CD4-positive, alpha-beta T cell treated with Interleukin-4 for 4 hours (primary cell): ENCODE measurements around the gene LRCH1.

Source experiments
- DNase-seq: peaks from one replicate; pipeline ENCODE4 v3.0.0-alpha.2; 2020

Gene LRCH1

DNA sequence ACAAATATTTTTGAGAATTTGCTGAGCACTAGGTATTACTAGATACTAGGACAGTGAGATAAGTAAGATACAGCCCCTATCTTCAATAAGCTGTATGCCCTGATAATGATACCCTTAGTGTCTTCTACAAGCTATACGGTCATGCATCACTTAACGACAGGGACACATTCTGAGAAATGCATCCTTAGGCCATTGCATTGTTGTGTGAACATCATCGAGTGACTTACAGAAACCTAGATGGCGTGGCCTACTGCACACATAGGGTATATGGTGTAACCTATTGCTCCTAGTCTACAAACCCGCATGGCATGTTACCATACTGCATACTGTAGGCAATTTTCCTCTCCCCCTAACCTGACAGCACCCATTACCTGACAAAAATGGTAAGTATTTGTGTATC is 64.9 kb downstream of the LRCH1 start:
- DNase-seq, result no peak

DNA sequence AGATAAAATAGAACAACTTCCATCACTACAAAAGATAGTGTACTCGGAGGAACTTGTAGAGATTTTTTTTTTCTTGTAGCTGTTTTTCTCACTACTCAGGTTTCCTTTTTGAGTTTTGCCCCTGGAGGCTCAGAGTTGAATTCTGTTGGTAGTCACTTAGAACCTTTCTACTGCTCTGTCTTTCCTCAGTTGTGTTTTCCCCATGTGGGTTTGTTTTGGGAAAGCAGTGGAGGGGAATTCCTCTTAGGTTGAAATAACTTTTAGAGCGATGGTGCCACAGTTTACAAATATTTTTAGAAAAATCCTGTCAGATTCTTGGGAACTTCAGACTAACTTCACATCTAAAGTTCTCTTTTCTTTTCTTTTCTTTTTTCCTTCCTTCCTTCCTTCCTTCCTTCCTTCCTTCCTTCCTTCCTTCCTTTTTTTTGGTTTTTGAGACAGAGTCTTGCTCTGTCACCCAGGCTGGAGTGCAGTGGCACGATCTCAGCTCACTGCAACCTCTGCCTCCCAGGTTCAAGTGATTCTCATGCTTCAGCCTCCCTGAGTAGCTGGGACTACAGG is 65.8 kb downstream of the LRCH1 start:
- DNase-seq, result no peak

DNA sequence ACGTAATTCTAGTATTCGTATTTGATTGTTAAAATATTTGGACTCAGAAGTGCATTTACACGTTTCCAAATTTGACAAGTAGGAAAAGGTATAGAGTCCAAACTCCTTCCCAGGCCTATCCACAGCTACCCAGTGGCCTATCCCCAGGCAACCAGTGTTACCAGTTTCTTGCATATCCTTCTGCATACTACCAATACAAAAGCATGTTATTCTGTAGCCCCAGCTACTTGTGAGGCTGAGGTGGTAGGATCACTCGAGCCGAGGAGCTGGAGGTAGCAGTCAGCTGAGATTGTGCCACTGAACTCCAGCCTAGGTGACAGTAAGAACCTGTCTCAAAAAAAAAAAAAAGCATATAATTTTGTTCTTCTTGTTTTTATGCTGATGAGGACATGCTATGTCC is 67.1 kb downstream of the LRCH1 start:
- DNase-seq, result no peak

DNA sequence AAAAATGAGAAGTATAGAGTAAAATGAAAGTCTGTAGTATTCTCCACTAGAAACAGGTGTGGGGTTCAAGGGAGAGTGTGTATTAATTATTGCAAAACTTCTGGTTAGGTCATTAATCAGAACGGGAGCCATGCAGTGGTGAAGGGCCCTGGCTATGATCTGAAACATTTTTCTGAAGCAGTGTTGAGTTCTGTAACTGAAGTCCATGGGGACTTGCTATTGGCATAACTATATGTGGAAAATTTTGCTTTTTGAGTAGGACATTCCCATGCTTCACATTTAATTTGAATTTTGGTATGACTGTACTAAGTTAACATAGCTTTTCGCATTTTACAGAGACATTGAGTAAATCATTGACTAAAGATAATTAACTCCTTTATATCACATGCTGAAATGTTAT is 67.5 kb downstream of the LRCH1 start:
- DNase-seq, result no peak

DNA sequence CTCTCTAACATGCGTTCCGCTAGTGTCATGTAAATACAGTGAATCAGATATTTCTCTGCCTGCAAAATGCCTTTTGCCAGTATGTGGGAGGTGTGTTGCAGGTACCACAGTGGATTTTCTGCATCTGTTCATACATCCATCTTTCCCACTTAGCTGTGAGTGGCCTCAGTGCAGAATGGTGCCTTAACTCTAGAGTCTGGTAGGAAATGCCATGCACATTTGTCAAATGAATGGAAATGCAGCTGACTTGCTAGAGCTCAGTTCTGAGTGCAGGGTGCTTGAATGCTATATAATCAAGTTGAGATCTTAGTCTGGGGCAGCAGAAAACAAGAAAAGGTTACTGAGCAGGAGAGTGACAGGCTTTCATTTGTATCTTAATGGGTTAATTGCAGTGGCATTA is 68.2 kb downstream of the LRCH1 start:
- DNase-seq, result no peak

DNA sequence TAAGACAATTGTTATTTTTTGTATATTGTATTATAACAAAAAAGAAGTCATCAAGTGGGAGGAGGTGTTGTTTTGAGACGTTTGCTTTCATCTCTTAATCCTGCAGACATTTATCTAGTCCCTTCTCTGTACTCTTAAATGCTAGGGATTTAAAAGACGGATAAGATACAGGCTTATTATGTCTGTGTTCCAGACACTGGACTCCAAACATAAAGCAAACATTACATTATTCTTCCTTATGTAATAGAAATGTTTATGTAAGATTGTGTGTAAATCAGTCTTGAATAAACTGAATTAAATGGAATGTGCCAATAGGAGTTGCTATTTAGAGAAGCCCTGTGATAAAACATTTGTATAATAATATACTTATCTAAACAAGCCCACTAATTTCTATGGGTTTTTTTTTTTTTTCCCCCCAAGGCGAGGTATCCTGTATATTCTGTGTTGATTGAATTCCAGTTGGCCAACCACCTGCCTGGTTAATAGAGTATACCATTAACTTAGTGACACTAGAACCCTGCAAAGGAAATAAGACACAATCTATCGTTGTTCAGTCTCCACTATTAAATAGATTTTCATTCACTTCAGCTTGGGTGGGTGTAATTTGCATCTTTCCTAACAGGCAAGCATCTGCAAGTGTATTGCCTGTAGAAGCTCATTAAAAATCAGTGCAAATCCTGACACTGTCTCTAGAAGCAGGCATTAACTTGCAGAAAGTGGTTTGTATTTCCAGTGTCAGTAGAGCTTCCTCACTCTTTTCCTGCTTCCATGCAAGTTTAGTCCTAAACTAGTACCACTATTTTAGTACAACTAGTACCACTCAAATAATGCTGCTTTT is 69.0 kb downstream of the LRCH1 start:
- no peak for DNase-seq

DNA sequence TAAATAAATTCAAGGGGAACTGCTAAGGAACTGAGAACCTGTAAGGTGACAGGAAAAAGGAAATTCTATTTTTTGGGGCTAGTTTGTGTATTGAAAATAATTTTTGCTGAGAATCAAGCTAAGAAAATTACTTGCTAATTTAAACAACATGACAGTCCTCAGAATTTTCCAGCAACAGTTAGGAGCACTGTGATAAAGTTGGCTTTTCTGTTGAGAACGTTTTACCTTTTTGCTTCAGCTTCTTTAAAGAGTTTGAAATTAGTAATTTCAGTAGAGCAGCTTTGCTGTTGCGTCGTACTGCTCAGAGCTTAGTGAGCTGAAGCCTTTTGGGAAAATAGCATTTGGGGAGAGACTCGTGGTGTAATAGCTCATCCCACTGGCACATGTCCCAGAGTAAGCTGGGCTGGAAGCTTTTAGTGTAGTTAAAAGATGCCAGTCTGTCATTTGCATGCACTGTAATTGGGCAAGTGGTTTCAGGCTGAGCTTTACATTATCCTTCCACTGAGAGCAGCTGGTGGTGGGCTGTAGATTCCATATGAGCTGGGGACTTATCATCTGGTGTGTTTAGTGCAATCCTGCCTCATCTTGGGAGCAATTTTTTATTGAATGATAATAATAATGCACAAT is 69.8 kb downstream of the LRCH1 start:
- no peak for DNase-seq

DNA sequence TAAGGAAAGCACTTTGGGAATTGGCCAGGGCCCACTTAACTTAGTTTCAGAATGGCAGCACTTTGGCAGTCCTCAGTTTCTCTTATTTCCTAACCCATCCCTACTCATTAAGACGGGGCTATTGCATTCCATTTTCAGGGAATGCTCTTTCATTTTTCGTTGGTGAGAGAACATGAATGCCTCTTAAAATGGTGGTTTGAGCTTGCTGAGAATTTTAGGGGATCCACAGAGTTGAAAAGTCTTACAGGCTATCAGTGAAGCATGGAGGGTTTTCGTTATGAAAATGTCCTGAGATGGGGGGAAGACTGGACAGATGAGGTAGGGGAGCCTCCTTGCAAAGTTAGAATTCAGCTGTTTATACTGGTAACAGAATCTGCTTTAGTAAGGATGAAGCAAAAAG is 71.4 kb downstream of the LRCH1 start:
- no peak for DNase-seq

DNA sequence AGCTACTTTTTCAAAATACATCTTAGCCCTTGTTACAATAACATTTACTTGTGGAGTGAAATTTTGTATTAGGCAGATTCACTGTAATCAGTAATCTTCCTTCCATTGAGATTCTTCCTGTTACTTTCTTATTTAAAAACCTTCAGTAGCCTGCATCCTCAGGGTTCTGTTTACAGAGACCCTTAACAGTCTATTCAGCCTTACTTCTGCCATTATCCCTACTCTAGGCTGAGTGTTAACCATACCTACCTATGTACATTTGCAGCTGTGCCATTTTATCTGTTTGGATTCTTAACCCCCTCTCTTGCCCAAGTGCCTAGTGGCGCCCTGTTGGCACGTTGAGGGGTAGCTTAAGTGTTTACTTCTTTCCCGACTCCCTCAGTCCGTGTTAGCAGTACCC is 71.9 kb downstream of the LRCH1 start:
- no peak for DNase-seq

DNA sequence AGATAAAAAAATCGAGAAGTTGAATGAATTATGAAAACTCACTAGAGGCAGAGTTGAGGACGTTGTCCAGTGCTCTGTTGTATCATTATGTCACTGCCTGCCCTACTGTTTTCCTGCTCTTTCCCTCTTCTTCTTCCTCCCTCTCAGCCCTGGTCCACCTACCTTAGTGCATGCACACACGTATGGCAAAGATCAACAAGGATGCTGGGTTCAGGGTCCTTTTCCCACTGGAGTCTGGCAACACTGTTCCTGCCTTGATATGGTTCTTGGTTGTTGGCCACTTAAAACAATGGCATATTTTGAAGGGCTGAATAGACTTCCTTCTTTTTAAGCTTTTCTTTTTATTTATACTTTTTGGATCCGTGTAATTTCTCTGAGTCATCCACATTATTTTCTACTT is 74.5 kb downstream of the LRCH1 start:
- DNase-seq, result no peak

DNA sequence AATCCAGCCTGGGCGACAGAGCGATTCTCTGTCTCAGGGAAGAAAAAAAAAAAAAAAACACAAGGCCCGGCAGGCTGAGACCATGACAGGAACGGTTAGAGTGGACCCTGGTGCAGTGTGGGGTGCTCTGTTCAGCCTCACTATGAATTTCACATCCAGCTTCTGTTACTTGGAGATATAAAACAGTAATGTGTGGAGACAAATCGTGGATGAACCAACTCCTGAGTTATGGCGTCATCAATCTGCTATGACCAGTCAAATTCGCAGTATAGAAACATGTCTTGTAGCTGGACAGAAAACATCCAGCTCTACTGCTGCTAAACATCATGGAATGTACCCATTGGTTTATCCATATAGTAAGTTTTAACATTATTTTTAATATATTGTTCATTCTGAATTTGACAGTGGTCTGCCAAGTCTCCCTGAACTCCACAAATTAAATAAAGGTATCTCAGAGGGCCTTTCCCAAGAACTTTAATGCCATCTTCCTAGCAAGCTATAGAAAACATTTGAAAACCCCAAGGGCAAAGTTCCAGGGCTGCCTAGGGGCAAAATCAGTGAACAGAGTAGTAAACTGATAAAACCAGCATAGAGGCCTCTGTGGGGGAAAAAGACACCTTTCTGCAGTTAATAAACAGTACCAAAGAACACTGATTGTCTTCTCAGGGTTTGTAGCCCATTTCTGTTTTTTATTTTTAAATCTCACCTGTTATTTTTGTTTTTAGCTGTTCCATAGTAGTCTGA is 75.8 kb downstream of the LRCH1 start:
- DNase-seq, result no peak

DNA sequence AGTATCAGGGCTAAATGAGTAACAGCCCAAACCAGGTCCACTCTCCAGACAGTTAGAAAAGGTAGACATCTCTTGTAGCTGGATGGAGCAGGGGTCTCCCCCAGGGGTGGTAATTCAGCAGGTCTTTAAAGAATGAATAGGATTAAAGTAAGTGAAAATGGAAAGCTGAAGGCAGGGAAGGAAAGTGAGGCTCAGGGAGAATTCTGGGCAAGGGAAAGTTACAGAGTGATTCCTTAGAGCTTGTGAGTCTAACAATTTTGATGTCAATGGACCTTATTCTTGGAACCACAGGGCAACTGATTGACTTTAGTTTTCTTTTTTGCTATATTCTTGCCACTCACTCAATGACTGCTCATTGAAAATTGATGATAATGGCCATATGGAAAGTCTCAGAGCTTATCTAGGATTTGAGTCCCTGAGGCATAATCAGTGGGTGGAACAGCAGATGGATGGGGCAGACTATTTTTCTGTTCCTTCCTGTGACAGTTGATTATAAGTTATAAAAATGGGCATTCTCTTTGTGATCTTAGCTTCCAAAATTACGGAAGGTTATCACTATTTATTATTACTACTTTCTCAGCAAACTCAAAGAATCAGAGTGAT is 76.9 kb downstream of the LRCH1 start:
- DNase-seq, result no peak

DNA sequence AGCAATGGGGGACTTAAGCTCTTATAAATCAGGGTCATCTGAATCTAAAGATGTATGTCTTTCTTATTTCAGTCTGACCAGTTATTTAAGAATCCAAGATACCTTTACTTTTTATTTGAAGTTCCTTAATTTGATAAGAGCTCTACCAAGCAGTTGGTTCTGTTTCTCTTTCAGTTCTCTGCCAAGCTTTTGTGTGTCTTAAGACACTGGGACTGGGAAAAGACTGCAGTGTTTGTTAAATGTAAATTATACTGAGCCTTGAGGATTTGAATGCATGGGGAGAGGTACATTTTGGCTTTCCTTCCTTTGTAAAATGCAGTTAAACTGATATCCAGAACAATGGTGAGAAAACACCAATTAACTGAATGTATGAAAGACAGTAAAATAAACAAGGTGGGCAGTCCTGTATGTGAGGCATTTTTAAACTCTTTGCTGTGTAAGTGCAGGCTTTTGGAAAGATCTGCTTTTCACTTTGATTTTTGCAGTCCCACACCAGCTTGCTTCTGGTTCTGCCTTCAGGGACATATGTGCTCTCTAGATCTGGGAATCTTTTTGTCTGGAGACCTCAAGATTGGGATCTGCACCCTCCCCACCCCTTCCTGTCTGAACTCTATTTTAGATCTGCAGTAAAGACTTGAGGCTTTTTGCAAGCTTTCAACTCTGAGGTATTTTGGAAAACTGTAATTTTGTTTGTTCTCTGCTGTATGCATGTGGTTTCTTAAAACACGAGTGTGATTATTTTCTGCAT is 77.6 kb downstream of the LRCH1 start:
- DNase-seq, result no peak

DNA sequence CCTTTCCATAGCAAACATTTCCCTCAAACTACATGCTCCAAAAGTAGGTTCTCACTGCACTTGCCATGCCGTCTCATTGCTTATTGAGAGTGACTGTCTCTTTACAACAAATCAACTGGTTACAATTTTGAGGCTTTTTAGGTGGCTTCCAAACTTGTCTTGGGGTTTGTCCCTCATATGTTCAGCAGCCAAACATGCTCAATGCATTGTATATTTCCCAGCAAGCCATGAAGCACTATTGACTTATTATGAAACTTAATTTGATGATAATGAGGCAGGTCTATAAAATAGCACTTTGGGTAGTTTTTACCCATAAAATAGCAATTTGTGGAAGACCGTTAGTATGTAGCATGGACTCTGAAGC is 78.2 kb downstream of the LRCH1 start:
- DNase-seq, result no peak

DNA sequence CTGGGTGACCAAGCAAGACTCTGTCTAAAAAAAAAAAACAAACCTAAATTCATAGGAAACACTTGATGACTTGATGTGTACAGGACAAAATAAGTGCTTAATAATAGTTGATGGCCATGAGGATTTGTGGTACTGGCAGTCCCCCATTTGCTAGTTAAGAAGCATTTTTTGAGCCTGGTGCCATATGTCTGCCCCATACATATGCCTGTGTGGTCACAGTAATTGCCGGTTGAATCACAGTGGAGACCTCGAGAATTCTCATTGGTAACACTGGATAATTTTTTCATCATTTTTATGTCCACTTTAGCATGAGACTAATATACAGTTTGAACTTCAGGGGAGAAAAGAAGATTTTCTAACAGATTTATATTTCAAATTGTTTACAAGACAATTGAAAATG is 79.2 kb downstream of the LRCH1 start:
- no peak for DNase-seq

DNA sequence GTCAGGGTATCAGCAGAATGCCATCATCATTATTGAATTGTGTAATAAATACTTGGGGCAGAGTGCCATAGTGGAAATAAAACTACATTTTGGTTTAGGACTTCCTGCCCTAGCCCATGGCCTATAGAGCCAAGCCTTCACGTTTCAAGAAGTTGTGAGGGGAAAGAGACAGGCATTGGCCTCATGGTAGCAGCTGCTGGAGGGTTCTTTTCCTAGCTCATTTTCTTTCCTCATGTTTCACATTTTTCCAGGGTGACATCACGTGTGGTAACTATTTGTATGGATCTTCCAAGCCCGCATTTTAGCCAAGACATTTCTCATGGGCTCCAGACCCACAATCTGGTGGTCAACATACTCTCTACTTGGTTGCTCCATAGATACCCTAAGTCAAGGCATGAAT is 80.4 kb downstream of the LRCH1 start:
- DNase-seq, result no peak

DNA sequence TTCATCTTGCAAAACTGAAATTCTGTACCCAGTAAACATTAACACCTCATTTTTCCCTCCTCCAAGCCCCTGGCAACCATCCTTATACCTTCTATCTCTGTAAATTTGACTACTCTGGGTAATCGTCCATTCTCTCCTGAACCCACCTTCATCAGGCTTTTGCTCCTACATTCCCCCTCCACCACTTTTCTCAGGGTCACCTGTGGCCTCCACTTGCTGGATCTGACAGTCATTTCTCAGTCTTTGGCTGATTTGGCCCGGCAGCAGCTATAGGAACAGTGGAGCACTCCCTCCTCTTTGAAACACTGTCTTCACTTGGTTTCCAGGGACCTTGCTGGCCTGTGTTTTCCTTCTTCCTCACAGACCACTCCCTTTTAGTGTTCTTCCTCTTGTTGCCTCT is 83.5 kb downstream of the LRCH1 start:
- no peak for DNase-seq

DNA sequence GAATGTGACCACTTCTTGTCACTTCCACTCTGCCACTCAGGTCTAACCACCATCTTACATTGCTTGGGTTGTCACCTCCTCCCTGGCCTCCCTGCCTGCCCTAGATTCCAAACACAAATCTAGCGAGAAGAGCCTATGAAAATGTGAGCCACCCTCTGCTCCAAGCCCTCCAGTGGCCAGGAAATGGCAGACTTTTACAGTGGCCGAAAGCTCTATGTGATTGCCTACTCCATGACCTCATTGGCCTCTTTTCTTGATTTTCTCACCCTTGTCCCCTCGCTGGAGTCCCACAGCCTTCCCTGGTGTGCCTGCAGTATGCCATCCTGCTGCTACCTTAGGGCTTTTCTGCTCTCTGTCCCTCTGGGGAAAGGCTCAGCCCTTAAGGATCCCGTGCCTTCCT is 84.2 kb downstream of the LRCH1 start:
- no peak for DNase-seq

DNA sequence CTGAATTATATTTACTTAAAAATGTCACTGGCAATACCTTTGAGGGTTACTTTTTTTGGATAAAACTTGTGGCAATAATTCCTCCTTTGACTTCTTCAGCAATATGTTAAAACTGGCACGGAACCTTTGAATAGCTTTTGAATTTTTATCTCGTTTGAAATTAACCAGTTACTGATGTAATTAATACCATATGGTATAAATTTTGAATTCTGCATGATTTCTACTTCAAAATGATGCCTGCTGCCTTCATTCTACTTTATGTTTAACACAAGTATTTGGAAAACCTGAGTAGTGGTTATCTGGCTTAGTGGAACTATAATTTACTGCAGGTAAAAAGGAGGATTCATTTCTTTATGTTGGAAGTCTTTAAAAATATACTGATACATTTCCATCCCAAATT is 85.3 kb downstream of the LRCH1 start:
- DNase-seq, result no peak

DNA sequence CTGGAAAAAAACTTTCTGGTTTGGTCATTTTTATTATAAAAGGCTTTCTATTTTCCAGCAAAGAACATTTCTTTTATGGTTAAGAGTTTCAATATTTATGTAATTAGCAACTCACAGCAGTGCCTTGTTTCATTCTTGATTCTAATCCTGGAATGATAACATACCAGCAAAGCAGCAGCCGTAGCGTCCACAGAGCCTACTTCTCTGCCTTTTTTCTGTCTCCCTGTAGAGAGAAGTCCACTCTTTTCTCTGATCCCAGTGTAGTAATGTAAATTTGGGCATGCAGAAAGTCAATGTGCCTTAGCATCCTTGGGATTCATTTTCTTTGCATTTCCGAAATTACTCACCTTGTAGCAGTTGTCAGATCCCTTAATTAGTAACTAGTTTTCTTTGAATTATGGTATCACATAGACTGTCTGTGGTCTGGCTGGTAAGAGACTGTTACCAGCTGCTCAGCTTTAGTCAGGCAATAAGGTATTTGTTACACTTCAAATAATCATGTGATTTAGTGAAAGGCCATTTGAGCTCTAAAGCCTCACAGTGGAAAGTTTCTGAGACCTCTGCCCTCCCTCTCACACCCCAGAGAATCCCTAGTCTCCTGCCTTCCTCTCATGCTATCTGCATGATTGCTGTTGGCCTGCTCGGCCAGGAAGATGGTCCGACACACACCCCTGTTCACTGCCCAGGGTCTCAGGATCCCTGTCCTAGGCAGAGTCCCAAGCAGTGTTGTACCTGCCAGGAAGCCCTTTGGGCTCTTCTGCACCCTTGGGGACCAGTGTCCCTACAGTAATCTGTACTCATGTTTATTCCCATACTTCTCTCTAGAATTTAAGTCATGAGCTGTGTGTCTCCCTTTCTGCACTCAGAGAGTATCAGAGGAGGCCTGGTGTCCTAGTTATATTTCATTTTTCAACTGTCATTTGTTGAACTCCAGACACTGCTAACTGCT is 86.3 kb downstream of the LRCH1 start:
- no peak for DNase-seq

DNA sequence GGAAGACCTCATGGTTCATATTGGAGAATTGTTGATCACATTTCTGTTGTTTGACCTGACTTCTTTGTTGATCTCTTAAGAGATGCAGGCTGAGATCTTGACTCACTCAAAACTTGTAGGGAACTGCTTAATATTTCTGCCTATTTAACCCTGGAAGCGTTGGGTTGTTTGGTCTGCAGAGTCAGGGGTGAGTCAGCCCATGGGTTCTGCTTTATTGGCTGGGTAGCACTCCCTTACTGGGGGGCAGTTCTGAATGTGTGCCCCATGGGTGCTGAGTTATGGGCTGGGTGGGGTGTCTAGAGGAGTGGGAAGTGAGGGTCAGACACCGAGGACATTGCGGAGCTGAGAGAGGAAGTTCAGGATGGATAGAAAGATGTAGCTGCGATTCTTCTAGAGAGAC is 87.9 kb downstream of the LRCH1 start:
- DNase-seq, result no peak
